Measurements from ENCODE around the gene ISCA1.

DNA sequence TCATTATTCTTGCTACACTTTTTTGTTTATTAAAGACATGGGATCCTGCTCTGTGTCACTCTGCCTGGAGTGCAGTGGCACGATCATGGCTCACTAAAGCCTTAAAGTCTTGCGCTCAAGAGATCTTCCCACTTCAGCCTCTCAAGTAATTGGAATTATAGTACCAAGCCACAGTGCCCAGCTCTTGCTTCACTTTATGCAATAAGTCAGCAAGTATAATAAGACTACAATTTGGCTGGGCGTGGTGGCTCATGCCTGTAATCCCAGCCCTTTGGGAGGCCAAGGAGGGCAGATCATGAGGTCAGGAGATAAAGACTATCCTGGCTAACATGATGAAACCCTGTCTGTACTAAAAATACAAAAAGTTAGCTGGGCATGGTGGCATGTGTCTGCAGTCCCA lies 28.8 kb downstream of the ISCA1 start:
- TF ChIP-seq GATA2 (IDR thresholded peaks at IDR 0.05; ENCODE audit: low read depth, low read length) = no peak
- TF ChIP-seq GATA3 (IDR thresholded peaks at IDR 0.05; ENCODE audit: low read depth, low read length) = no peak
